ENCODE data around the gene RIPK4. TPM values are rescaled to one million over a fixed set of nuclear protein-coding genes. Genes with fewer than 3 reads are reported as not detected.
"Not testable (repeated sequence)": the region's sequence is repeated elsewhere in the genome, so short reads cannot be mapped to it uniquely, and the experiment has no call there.

Gene RIPK4
- total RNA-seq, 2 experiments from 2014 or later, result 0.08 to 0.21 TPM

DNA sequence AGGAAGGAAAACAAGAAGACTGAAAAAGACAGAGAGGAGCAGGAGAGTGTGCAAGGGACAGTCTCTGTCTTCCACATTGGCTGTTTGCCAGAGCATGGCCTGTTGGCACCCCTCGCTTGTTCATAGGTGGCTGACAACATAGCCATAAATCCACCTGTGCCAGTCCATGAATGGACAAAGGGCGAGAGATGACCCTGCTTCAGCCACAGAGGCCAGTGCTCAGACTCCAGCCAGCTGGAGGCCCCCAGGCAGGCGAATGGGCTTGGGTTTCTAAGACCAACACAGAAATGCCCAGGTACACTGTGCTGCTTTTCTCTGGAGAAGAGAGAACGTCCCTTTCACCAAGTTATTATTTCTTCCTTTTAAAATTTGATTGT, 60.6 kb downstream of the RIPK4 start:
- ChIA-PET POLR2A (no interaction called here), CTCF (no interaction called here)

DNA sequence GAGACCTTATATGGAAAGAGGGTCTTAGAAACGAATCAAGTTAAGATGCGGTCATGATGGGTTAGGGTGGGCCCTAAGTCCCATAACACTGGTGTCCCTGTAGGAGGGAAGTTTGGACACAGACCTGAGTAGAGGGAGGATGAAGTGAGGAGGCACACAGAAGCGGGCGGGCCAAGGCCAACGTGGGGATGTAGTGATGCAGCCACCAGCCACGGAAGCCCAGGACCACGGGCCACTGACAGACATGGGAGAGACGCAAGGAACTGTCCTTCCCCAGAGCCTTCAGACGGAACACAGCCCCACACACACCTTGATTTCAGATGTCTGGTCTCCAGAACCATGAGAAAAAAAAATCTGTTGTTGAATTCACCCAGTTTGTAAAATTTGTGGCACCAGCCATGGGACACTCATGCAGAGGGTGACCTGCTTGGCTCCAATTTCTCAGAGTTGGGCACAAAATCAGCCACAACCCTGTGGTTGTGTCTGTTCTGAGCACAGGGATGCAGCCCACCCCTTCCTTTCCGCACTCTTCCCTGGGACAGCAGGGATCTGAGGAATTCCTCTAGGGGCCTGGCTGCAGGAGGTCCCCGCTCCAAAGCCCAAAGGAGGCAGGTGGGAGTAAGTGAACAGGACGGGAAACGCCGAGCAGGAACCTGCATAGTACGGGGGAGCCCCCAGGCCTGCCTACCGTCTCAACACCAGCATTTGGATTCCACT, 61.1 kb downstream of the RIPK4 start:
- CTCF ChIA-PET, result no interaction called here

DNA sequence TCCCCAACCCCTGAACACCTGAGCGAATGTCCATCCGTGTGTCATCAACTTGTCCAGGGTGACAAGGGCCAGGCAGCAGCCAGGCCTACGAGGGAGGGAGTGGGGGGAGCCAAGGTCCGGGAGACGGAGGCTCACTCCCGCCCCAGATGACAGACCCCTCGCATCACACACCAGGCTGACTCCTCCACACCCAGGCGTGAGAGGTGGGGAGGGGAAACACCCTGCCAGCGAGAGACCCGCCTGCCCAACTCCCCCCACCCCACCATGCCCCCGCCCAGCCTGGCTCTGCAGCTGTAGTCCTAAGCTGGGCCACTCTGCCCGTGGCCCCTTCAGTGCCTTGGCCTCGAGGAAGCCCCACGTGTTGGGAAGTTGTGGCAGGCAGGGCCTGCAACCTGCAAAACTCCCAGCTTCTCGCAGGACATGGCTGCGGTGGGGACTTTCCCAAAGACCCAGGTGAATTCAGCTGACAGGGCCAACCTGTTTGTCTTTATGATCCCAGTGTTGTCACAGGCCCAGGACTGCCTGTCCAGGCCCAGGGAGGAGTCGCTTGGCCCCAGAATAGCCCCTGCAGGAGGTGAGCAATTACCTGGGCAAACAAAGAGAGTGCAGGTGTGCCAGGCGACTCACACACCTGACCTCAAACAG, 62.9 kb downstream of the RIPK4 start:
- ChIA-PET CTCF (no interaction called here), POLR2A (no interaction called here)

More for the DNA sequence above, 61.1 kb downstream of the RIPK4 start:
- POLR2A ChIA-PET, result no interaction called here

DNA sequence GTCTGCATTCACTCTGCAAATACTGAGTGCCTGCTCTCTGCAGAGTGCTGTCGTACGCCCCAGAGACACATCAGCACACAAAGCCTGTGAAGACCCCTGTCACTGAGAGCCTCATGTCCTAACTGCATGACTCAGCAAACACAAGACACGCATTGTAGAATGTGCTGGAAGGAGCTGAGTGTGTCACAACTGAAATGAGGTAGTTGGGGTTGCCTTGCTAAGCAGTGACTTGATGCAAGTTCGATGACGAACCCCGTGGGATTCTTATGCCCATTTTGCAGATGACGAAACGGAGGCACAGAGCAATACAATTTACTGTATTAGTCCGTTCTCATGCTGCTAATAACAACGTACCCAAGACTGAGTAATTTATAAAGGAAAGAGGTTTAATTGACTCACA, 65.1 kb downstream of the RIPK4 start:
- ChIA-PET POLR2A (no interaction called here), CTCF (no interaction called here)

DNA sequence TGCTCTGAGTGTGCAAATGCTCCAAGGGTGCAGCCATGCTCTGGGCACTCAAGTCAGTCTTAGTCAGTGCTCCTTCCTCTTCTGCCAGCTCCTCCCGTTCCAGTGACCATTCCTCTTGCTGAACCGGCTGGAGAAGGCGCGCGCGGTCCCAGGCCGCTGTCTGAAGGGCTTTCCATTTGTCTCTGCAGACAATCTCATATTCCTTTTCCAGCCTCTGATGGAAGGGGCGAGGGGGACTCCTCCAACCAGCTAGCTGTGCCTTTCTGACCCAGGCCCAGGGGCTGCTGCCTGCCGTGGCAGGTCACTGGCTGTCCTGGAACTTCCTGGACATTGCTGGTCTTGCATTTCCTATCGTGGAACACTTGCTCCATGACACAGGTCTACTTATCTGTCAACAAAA, 67.5 kb downstream of the RIPK4 start:
- ChIA-PET CTCF (no interaction called here), POLR2A (no interaction called here)

DNA sequence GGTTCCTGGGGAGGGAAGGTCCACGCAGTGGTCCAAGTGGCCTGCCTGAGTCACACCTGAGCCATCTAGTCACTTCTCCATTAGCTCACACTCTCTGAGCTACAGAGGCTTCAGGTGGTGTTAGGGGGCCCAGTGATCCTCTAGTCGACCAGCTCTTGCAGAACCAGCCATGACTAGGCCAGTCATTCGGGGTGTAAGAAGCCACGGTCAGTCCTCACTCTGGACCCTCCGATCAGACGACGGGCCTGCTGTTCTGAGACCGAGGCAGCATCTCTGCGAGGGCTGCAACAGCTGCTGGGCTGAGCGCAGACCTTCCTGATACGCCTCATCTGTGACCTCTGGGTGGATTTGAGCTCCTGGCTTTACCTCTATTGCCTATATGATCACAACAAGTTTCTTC, 68.8 kb downstream of the RIPK4 start:
- CTCF ChIA-PET, result no interaction called here
- POLR2A ChIA-PET, result no interaction called here

DNA sequence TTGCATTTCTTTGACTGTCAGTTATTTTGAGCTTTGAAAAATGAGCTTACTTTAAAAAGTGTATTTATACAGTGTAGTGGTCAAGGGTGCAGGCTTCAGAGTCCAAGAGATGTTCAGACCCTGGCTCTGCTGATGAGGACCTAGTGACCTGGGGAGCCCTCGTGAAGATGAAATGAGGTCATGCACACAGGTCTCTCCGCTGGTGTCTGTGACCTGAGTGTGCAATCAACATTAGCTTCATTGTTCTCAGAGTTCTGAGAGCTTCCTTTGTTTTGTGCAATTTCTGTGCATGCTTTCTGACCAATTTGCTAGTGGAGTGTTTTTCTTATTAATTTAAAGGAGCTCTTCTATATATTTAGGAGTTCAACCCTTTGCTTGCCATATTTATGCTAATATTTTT, 71.3 kb downstream of the RIPK4 start:
- ChIA-PET CTCF (interaction anchor here (0.6 kb wide), 1 partner anchor 417 kb away, joined by 3 read pairs; no protein-coding TSS in a partner anchor), POLR2A (interaction anchor here (0.7 kb wide), 1 partner anchor 26 kb away, joined by 3 read pairs; no protein-coding TSS in a partner anchor)

DNA sequence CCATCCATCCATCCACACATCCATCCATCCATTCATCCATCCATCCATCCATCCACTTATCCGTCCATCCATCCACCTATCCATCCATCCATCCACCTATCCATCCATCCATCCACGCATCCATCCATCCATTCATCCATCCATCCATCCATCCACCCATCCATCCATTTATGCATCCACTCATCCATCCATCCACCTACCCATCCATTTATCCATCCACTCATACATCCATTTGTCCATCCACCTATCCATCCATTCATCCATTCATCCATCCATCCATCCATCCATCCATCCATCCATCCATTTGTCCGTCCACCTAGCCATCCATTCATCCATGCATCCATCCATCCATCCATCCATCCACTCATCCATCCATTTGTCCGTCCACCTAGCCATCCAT, 72.8 kb downstream of the RIPK4 start:
- CTCF ChIA-PET, POLR2A ChIA-PET: not testable (repeated sequence)

DNA sequence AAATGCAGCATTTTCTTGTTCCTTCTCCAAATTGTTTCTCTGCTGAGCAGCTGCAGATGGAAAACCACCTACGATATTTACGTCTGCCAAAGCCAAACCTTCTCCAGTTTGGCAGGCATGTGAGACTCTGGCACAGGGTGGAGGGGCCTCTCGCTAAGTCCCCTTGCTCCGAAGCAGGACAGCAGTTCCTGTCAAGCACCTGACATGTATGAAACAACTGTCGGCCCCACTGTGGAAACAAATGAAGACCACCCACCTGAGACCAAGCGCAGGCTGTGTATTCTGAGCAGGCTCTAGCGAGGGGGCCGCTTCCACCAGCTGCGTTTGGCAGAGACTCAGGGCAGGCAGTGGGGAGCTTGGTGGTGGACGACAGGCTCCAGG, 74.7 kb downstream of the RIPK4 start:
- CTCF ChIA-PET, result no interaction called here
- POLR2A ChIA-PET, result no interaction called here

DNA sequence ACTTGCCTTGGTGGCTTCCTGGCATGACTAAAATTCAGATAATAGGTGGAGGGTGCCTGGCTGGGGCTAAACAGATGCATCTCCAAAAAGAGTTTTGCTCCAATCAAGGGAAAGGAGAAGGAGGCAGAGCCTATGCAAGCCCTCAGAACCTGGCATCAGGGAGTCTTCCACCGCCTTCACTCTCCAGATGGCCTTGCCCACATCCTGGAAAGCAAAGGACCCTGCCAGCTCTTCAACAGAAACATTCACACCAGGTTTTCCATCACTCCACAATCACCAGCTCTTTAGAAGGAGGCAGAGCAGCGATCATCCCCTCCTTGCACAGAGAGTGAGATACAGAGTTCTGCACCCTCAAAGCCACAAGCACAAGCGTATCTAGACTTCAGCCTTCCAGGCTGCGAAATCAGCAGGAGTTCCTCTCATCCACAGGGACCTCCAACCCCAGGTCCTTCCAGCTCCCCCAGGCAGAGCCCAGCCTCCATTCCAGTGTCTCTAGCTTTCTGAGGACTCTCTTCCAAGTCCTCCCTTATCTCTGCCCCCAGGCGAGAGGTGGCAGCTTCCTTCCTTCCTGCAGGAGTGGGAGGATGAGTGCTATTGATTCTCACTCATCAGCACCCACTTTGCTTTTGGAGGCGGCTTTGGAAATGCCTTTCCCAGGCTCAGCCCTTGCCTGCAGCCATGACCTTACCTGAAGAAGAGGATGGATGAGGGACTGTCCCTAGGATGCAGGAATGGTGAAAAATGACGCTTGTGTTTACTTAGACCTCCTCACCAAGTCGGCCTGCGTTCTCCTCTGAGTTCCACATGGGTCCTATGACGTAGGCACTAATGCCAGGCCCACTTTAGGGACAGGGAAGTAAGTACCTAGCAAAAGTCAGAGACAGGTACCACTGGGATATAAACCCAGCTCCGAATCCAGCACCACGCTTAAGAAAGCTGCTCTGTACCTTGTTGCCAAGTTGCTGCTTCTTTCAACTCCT, 75.4 kb downstream of the RIPK4 start:
- ChIA-PET CTCF (no interaction called here), POLR2A (no interaction called here)

Other genes starting within 250 kb of the RIPK4 start
- gene PRDM15, start 112.3 kb upstream of the RIPK4 start, total RNA-seq, result 10 to 100 TPM; 12.2 to 13.0 TPM
- gene C2CD2, start 187.0 kb upstream of the RIPK4 start, total RNA-seq, result 1 to 10 TPM; 3.9 to 4.0 TPM
- gene ZBTB21, start 243.3 kb upstream of the RIPK4 start, total RNA-seq, result 10 to 100 TPM; 34.1 to 37.8 TPM

Data from activated CD8-positive, alpha-beta memory T cell treated with anti-CD3 and anti-CD28 coated beads for 36 hours (primary cell).